OCI-LY1 (cell line): ENCODE results near the gene ARHGAP24.

Experiments used
- H2AFZ ChIP-seq: fragments of 200-600 bp; sonication (generic), shearing (Covaris generic); 2 replicates; pipeline ENCODE4 v1.6.0; 2014; ENCODE audit warnings: antibody characterized with exemption, mild to moderate bottlenecking, low read length
- H3F3A ChIP-seq: fragments of 200-600 bp; sonication (generic), shearing (Covaris generic); 2 replicates; pipeline ENCODE4 v1.6.0; 2014; ENCODE audit warnings: mild to moderate bottlenecking, antibody characterized with exemption, low read length, moderate library complexity; ENCODE audit not compliant: insufficient read depth
- H3K27ac ChIP-seq: fragments of 200-600 bp; sonication (generic); 2 replicates; pipeline ENCODE4 v1.5.1; 2014; ENCODE audit warnings: low read length, mixed run types, mild to moderate bottlenecking, low read depth; ENCODE audit not compliant: poor library complexity, severe bottlenecking
- H3K27me3 ChIP-seq: fragments of 200-600 bp; sonication (generic); 2 replicates; pipeline ENCODE4 v1.6.0; 2014; ENCODE audit warnings: antibody characterized with exemption, mild to moderate bottlenecking, low read length, moderate library complexity; ENCODE audit not compliant: insufficient read depth
- H3K36me3 ChIP-seq: fragments of 200-600 bp; sonication (generic); 2 replicates; pipeline ENCODE4 v1.6.1; 2014; ENCODE audit warnings: mild to moderate bottlenecking, antibody characterized with exemption, low read length, moderate library complexity, mixed read lengths; ENCODE audit not compliant: insufficient read depth
- H3K4me1 ChIP-seq: fragments of 200-600 bp; sonication (generic); 2 replicates; pipeline ENCODE4 v1.5.1; 2014; ENCODE audit warnings: mild to moderate bottlenecking, low read length, moderate library complexity; ENCODE audit not compliant: insufficient read depth, severe bottlenecking
- H3K4me2 ChIP-seq: fragments of 200-600 bp; sonication (generic), shearing (Covaris generic); 2 replicates; pipeline ENCODE4 v1.6.1; 2014; ENCODE audit warnings: low read length
- H3K4me3 ChIP-seq: fragments of 200-600 bp; sonication (generic); 2 replicates; pipeline ENCODE4 v1.5.1; 2014; ENCODE audit warnings: low read length, low read depth, mild to moderate bottlenecking, mixed read lengths; ENCODE audit not compliant: poor library complexity, severe bottlenecking
- H3K79me2 ChIP-seq: fragments of 200-600 bp; shearing (Covaris generic); 2 replicates; pipeline ENCODE4 v1.6.1; 2016; ENCODE audit warnings: mixed run types, low read length, mixed read lengths; ENCODE audit not compliant: insufficient read depth
- H3K9ac ChIP-seq: fragments of 200-600 bp; sonication (generic), shearing (Covaris generic); 2 replicates; pipeline ENCODE4 v1.6.1; 2014; ENCODE audit warnings: mild to moderate bottlenecking, low read length, mixed read lengths
- H3K9me2 ChIP-seq: fragments of 200-600 bp; sonication (generic), shearing (Covaris generic); 2 replicates; pipeline ENCODE4 v1.6.1; 2014; ENCODE audit warnings: low read depth, mild to moderate bottlenecking, low read length, mixed read lengths
- H3K9me3 ChIP-seq: fragments of 200-600 bp; shearing (Covaris generic); 2 replicates; pipeline ENCODE4 v1.6.1; 2014; ENCODE audit warnings: low read length, mixed read lengths
- H4K20me1 ChIP-seq: fragments of 200-600 bp; sonication (generic), shearing (Covaris generic); 2 replicates; pipeline ENCODE4 v1.6.0; 2016; ENCODE audit warnings: mild to moderate bottlenecking, low read length; ENCODE audit not compliant: insufficient read depth
- CTCF ChIP-seq: fragments of 200-600 bp; sonication (generic), shearing (Covaris generic); IDR thresholded peaks from 2 replicates; pipeline ENCODE4 v1.5.1; 2017; ENCODE audit warnings: mild to moderate bottlenecking, antibody characterized with exemption, low read length, moderate library complexity, mixed read lengths
- EZH2 ChIP-seq: fragments of 200-600 bp; sonication (generic), shearing (Covaris generic); IDR thresholded peaks from 2 replicates; pipeline ENCODE4 v1.8.0; 2017; ENCODE audit warnings: borderline replicate concordance, mixed run types, mild to moderate bottlenecking, antibody characterized with exemption, low read length, moderate library complexity, mixed read lengths

ARHGAP24 gene

GRCh38 chr4:85681221-85681657 is 206.3 kb downstream of the ARHGAP24 start:
- H3F3A ChIP-seq, result no peaks in the 10 kb centered on the region
- H3K79me2 ChIP-seq, result peaks cover 16% of the 10 kb centered on the region; the same call in 1 of the 2 replicates
- peak overlapping the region; percentile 67 for H3K27ac ChIP-seq
- H3K4me1 ChIP-seq, result peaks cover 50% of the 10 kb centered on the region
- H3K9me2 ChIP-seq, result no peaks in the 10 kb centered on the region
- no peak overlapping the region for H2AFZ ChIP-seq
- H3K9me3 ChIP-seq, result no peaks in the 10 kb centered on the region
- peaks cover 91% of the 10 kb centered on the region for H3K36me3 ChIP-seq
- no peak overlapping the region for H3K9ac ChIP-seq
- H3K27me3 ChIP-seq, result no peaks in the 10 kb centered on the region
- no peak overlapping the region for H3K4me3 ChIP-seq
- H4K20me1 ChIP-seq, result no peaks in the 10 kb centered on the region
- H3K4me2 ChIP-seq, result no peak overlapping the region
- TF ChIP-seq CTCF, result no peak
- no peak for TF ChIP-seq EZH2

DNA sequence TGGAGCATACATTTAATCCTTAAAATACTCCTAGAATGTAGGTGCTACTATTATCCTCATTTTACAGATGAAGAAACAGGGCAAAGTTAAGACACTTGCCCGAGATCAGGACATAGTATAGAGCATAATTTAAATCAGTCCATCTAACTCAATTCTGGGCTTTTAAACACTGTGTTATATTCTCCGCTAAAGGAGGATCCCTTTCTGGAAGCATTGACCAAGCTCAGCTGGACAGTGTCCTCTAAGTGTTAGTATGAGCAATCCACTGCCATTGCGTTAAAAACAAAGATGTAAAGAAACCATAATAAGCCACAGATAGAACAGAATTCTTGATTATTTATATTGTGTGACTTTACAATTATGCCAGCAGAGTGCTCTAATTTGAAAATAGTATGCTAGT is 207.0 kb downstream of the ARHGAP24 start:
- Histone ChIP-seq H3K9me3 (no peaks in the 10 kb centered on the region), H3K36me3 (peaks cover 91% of the 10 kb centered on the region), H3K4me1 (peaks cover 43% of the 10 kb centered on the region), H3K79me2 (peaks cover 16% of the 10 kb centered on the region; the same call in 1 of the 2 replicates), H3K27ac (no peak overlapping the region), H3F3A (no peaks in the 10 kb centered on the region), H3K9me2 (no peaks in the 10 kb centered on the region), H4K20me1 (no peaks in the 10 kb centered on the region), H3K9ac (no peak overlapping the region), H3K27me3 (no peaks in the 10 kb centered on the region), H3K4me3 (no peak overlapping the region), H3K4me2 (no peak overlapping the region), H2AFZ (no peak overlapping the region)
- no peak for TF ChIP-seq EZH2
- TF ChIP-seq CTCF, result no peak

DNA sequence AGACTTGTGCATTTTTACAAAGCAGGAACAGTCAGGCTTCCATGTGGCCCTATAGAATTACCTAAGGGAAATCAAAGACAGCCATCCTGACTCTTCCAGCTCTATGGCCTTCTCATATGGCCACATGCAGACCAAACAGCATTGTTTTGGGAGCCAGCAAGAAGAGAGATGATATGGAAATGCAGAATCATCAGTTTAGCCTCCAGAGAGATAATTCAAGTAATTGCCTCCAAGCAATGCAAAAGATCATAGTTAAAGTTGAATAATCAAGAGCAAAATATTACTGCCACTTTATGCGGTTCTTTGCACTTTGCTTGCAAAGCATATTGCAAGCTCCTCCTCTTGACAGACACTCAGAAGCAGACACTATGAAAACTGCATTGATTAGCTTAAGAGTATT is 207.4 kb downstream of the ARHGAP24 start:
- Histone ChIP-seq H3K4me2 (no peak overlapping the region), H3K9ac (no peak overlapping the region)

More for the DNA sequence above, 207.4 kb downstream of the ARHGAP24 start:
- Histone ChIP-seq H2AFZ (no peak overlapping the region), H3K4me1 (peaks cover 38% of the 10 kb centered on the region), H3K9me2 (no peaks in the 10 kb centered on the region), H3K4me3 (no peak overlapping the region), H3K27me3 (no peaks in the 10 kb centered on the region), H4K20me1 (no peaks in the 10 kb centered on the region), H3K9me3 (no peaks in the 10 kb centered on the region; the same call in 1 of the 2 replicates), H3K79me2 (peaks cover 16% of the 10 kb centered on the region; the same call in 1 of the 2 replicates), H3K27ac (no peak overlapping the region), H3F3A (no peaks in the 10 kb centered on the region), H3K36me3 (peaks cover 91% of the 10 kb centered on the region)
- TF ChIP-seq CTCF (no peak), EZH2 (no peak)
